HG03354 (cell line): ENCODE data around the gene PLXNA4.

Experiments used
- ATAC-seq: cut with Tn5 transposase; IDR thresholded peaks from one replicate; pipeline ENCODE4 v1.9.1; 2021; ENCODE audit warnings: mild to moderate bottlenecking; ENCODE audit not compliant: unreplicated experiment, poor library complexity, severe bottlenecking

The PLXNA4 gene

DNA sequence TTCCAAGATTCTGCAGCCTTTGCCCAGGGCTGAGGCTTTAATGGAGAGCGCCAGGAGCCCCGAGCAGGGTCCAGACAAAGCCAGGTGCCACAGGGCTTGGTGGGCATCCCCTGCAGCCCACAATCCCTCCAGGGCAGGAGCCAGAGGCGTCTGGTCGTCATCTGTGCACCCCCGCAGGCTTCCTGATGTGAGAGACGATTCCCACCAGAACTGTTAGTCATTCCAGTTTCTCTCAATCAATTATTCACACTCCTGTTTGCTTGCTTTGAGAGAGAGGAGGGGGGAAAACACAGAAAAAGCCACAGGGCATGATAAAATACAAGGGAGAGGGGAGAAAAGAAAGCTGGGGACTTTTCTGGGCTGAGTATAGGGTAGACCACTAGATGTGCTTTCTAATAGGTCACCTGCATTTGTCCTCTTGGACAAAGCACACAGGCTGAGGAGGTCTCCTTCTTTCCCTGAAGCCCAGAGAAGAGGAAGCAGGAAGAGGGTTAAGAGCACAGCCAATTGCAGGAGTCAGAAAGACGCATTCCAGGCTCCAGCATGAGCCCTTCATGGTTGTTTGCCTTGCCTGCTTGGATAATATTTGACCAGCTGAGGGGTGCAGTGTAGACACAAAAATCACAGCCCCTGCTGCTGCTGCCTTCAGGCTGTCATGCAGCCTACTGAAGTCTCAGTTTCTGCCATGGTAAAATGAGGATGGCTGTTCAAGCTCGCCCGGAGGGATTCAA is 194.4 kb downstream of the PLXNA4 start:
- ATAC-seq: no peak

- no peak for ATAC-seq
Observed at GRCh38 chr7:132380059-132380458, 196.2 kb downstream of the PLXNA4 start.

- no peak for ATAC-seq
Observed at GRCh38 chr7:132379292-132379691, 197.0 kb downstream of the PLXNA4 start.

DNA sequence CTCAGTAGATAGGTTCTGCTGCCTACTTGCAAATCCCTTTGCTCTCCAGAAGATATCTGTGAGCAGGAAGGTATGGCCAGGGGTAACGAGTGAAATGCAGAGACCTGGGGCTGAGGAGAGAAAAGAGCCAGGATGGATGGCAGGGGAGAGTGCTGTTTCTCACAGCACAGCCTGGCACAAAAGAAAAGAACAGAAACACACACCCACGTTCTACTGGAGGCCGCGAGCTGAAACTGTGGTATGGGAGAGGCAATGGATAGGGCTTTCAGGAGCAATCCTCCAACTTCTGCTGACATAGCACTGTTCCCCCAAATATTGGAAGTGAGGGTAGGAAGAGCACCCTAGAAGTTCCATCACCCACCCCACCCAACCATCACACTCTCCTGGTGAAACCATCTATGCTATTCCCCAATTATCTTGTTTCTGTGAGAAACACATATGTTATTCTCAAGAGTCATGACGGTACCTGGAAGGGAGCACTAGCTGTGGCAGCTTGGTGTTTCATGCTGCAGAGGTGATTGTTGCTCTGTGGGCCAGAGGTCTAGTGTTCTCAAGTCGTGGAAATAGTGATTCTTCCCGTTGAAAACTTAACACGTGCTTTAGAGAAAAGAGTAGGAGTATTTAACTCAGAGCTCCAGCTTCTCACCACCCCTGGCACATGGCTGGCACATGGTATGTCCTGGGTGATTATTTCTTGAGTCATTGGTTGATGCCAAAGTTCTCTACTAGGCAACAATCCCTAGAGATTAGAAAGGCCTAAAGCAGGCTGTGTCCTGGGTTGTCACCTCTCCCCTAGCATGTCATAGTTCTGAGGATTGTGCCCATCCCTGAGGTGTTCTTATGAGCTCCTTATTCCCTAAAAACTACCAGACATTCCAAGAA is 198.3 kb downstream of the PLXNA4 start:
- ATAC-seq: no peak

- ATAC-seq: no peak
Observed at GRCh38 chr7:132377015-132377414, 199.3 kb downstream of the PLXNA4 start.

- ATAC-seq: no peak
Observed at GRCh38 chr7:132376361-132377013, 199.8 kb downstream of the PLXNA4 start.

- ATAC-seq: no peak
Observed at GRCh38 chr7:132373879-132374278, 202.4 kb downstream of the PLXNA4 start.

DNA sequence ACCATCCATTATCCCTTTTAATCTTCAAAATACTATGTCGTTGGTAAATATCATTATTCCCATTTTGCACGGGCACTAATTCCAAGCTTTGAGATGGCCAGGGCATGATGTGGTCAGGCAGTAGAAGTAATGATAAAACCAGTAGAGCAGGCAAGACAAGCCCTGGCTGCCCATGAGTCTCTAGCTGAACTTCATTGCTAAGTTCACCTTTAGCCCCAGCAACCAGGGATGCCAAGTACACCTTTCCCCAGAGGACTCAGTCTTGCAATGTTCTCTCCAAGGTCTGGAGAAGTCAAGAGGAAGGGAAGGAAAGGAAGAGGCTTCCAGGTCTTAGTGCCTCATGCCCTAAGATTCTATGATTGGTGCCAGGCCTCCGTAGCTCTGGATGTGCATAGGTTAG is 203.2 kb downstream of the PLXNA4 start:
- ATAC-seq: no peak

DNA sequence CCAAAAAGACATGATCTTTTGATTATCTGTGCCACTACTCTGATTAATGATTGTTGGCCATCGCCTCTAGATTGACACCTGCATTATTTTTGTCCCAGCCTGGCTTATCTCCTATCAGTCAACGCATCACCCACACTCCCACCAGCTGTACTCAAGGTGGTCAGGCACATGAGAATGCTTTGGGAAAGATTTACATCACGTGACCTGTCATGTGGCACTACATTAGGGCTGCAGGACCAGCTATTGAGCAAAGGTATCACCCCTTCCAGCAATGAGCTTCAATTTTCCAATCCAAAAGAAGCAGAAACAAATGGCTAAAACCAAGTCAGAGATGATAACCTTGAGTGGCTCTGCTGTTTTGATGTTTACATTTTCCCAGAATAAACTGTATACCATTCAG is 204.3 kb downstream of the PLXNA4 start:
- no peak for ATAC-seq

GRCh38 chr7:132368246-132368900 is 207.9 kb downstream of the PLXNA4 start:
- no peak for ATAC-seq

GRCh38 chr7:132367795-132368194 is 208.5 kb downstream of the PLXNA4 start:
- no peak for ATAC-seq

- ATAC-seq: no peak
Observed at GRCh38 chr7:132367004-132367403, 209.3 kb downstream of the PLXNA4 start.

DNA sequence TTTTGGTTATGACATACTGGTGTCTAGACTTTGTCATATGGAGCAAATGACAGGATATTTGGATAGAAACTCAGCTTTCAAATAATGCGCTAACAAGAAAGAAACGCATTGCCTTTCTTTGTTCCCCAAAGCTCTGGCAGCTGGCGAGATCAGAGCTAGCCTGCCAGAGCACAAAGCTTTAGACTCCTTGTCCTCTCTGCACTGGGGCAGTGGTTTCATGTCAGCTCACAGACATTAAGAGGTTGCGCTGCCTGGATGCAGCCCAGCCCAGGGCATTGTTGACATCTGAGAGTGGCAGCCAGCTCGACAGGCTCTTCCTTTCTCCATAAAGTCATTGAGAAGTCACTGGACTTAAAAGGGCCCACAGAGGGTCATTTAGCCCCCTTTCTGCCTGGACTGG is 212.0 kb downstream of the PLXNA4 start:
- ATAC-seq: no peak

GRCh38 chr7:132362059-132362458 is 214.2 kb downstream of the PLXNA4 start:
- ATAC-seq: no peak

GRCh38 chr7:132361146-132361545 is 215.1 kb downstream of the PLXNA4 start:
- no peak for ATAC-seq

GRCh38 chr7:132359743-132360142 is 216.5 kb downstream of the PLXNA4 start:
- ATAC-seq: no peak

GRCh38 chr7:132355048-132355447 is 221.2 kb downstream of the PLXNA4 start:
- no peak for ATAC-seq

DNA sequence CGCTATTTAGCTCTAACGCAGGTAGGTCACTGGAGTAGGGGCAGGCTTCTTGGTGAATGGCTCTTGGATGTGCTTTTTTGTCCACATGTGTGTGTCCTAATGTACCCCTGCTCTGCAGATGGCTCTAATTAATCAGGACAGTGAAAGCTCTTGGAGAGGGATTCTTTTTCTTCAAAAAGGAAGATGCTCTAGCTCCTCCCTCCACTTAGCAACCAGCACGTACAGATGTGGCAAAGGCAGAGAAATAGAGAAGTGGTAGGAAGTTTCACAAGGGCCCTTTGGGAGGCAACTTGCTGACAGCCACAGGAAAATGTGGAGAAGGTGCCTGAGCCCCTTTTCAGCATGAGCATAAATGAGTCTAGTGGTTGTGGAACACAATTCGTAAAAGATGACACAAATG is 221.7 kb downstream of the PLXNA4 start:
- no peak for ATAC-seq

- no peak for ATAC-seq
Observed at GRCh38 chr7:132353936-132354335, 222.3 kb downstream of the PLXNA4 start.

- ATAC-seq: no peak
Observed at GRCh38 chr7:132352800-132353199, 223.5 kb downstream of the PLXNA4 start.
